D341Med (cell line): ENCODE data around the gene PPM1J.

ENCODE experiments used
- DNase-seq: peaks from one replicate; pipeline ENCODE4 v3.0.0; 2012; ENCODE audit warnings: low spot score

PPM1J gene

GRCh38 chr1:112704934-112705627, 10.1 kb downstream of the PPM1J start:
- no peak for DNase-seq

GRCh38 chr1:112704391-112704933, 10.7 kb downstream of the PPM1J start:
- no peak for DNase-seq

- no peak for DNase-seq
Observed at GRCh38 chr1:112703706-112704105, 11.4 kb downstream of the PPM1J start.

- no peak for DNase-seq
Observed at GRCh38 chr1:112702420-112703261, 12.5 kb downstream of the PPM1J start.

GRCh38 chr1:112702067-112702395, 13.1 kb downstream of the PPM1J start:
- DNase-seq, result no peak

GRCh38 chr1:112701227-112702066, 13.7 kb downstream of the PPM1J start:
- no peak for DNase-seq

GRCh38 chr1:112700290-112701226, 14.6 kb downstream of the PPM1J start:
- peak; percentile 54 for DNase-seq

- no peak for DNase-seq
Observed at GRCh38 chr1:112699425-112700144, 15.5 kb downstream of the PPM1J start.

- DNase-seq, result no peak
Observed at GRCh38 chr1:112698366-112699310, 16.5 kb downstream of the PPM1J start.

GRCh38 chr1:112697781-112698201, 17.3 kb downstream of the PPM1J start:
- no peak for DNase-seq

GRCh38 chr1:112696578-112697314, 18.4 kb downstream of the PPM1J start:
- no peak for DNase-seq

GRCh38 chr1:112695276-112695675, 19.9 kb downstream of the PPM1J start:
- DNase-seq, result no peak

- no peak for DNase-seq
Observed at GRCh38 chr1:112694363-112694929, 20.7 kb downstream of the PPM1J start.

- DNase-seq, result no peak
Observed at GRCh38 chr1:112693821-112694220, 21.3 kb downstream of the PPM1J start.

- no peak for DNase-seq
Observed at GRCh38 chr1:112692681-112693080, 22.5 kb downstream of the PPM1J start.

- DNase-seq, result no peak
Observed at GRCh38 chr1:112689842-112690237, 25.3 kb downstream of the PPM1J start.

- DNase-seq, result no peak
Observed at GRCh38 chr1:112689196-112689841, 25.8 kb downstream of the PPM1J start.

- DNase-seq, result no peak
Observed at GRCh38 chr1:112688781-112689193, 26.3 kb downstream of the PPM1J start.
